Retinal pigment epithelial cell (primary cell): ENCODE results near the gene ATP8A2.

Source experiments
- DNase-seq: peaks from one replicate; pipeline ENCODE4 v3.0.0-alpha.2; 2010; ENCODE audit warnings: low read depth
- H3K4me3 ChIP-seq: 2 replicates; pipeline ENCODE4 v1.5.1; 2011; ENCODE audit warnings: mild to moderate bottlenecking, low read length, control low read depth, moderate library complexity
- CTCF ChIP-seq: conservative IDR thresholded peaks from 2 replicates; pipeline ENCODE4 v1.5.1; 2011; ENCODE audit warnings: low read depth, low read length, control low read depth, inconsistent platforms

ATP8A2 gene

DNA sequence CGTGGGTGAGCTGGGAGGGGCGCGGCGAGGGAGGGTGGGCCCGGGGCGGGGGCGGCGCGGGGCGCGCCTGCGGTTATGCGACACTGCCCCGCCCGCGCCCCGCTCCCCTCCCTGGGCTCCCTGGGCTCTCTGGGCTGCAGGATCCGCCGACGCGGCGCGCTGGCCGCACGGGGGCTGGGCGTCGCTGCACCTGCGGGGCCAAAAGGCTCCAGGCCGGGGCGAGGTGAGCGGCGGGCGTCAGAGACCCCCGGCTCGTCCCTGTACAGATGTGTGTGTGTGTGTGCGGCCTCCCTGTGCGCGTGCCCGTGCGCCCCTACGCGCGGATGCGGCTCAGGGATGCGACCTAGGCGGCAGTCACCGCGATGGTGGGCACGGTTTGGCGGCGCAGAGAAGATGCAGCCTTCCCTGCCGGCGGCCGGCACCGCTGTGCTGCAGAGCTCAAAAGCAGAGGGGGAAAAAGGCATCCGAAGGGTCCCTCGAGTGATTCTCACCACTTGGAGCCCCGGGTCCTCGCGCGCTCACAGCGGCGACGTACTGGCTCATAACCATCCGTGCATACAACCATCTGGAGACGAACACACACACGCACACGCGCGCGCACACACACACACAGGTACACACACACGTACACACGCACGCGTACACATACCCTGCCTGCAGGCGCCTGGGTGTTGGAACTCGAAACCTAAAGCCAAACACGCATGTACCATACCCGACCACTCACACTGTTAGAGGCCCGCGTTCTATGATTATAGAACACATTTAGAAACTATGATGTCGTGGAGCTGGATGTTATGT, 709 bp downstream of the ATP8A2 start:
- H3K4me3 ChIP-seq, result peak overlapping the region; percentile 26
- no peak for DNase-seq
- TF ChIP-seq CTCF, result no peak

DNA sequence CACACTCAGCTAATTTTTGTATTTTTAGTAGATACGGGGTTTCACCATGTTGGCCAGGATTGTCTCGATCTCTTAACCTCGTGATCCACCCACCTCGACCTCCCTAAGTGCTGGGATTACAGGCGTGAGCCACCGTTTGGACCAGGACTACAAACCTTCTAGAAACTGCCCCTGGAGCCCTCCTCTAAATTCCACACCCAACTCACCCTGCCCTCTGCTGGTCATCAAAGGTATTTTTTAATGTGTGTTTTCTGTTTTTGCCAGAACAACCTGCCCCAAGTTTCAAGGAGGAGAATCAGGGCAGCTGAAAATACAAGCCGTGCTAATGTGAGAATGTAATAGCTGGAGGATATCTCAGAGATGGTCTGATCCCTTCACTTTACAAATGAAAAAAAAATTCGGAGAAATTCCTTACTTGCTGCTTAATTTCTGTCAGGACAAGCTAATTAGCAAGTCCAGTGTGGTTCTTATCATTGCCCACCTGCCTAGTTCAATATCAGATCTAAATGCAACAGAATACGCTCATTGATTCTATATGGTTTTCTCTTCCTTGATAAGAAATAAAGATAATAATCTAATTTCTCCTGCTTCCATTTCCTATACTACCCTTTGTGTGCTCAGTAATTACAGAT, 4.1 kb downstream of the ATP8A2 start:
- no peak overlapping the region for H3K4me3 ChIP-seq
- DNase-seq, result no peak
- peak; percentile 74 for TF ChIP-seq CTCF

- TF ChIP-seq CTCF, result no peak
- no peak overlapping the region for H3K4me3 ChIP-seq
- no peak for DNase-seq
Observed at GRCh38 chr13:25377244-25377962, 5.6 kb downstream of the ATP8A2 start.

DNA sequence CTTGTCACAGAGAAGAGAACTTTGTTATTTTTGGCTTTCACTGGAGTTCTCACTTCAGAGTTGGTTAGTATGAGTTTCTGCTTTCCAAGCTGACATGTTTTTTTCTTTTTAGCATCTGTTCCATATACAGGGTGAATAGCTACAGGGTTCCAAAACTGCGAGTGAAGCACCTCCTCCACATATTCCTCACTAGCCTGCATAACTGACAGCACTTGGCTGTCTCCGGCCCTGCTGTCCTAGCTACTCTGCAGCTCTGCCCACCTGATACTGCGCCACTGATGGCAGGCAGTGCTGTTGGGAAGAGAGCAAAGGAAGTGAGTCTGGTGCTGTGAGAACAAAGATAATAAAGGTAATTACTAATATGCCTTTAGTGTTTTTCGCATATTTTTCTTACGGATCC, 6.8 kb downstream of the ATP8A2 start:
- TF ChIP-seq CTCF, result no peak
- H3K4me3 ChIP-seq, result no peak overlapping the region
- DNase-seq, result no peak

- TF ChIP-seq CTCF, result no peak
- DNase-seq, result no peak
- no peak overlapping the region for H3K4me3 ChIP-seq
Observed at GRCh38 chr13:25379011-25379410, 7.2 kb downstream of the ATP8A2 start.

- no peak overlapping the region for H3K4me3 ChIP-seq
- DNase-seq, result no peak
- TF ChIP-seq CTCF, result no peak
Observed at GRCh38 chr13:25380082-25380481, 8.3 kb downstream of the ATP8A2 start.
